GM12878 (cell line): ENCODE measurements around the gene SGCD. TPM values are rescaled to one million over a fixed set of nuclear protein-coding genes. Genes with fewer than 3 reads are reported as not detected.

Experiments
- ATAC-seq: fragments of 200-7000 bp; cut with Tn5 transposase; 3 replicates; pipeline ENCODE4 v1.9.1; 2020; ENCODE audit warnings: mild to moderate bottlenecking, moderate library complexity
- BruUV-seq: library from RNA; stranded (reverse); fragments of 400-500 nt; replicated peaks from 2 replicates; lab custom pipeline; 2021; lab: Mats Ljungman, UMichigan
- CTCF ChIA-PET: fragments of 300-600 bp; sonication (Branson Sonifier 250); formaldehyde crosslinking; extraction: SDS; loops from one replicate; lab custom pipeline; 2021; ENCODE audit warnings: inconsistent platforms; lab: Yijun Ruan, JAX
- POLR2A ChIA-PET: fragments of 350-600 bp; formaldehyde crosslinking; extraction: SDS; loops from one replicate; lab custom pipeline; 2021; ENCODE audit warnings: inconsistent platforms; lab: Charles Lee
- RAD21 ChIA-PET: fragments of 300-600 bp; sonication (Branson Sonifier 250); formaldehyde crosslinking; loops from one replicate; lab custom pipeline; 2023; ENCODE audit warnings: antibody characterized with exemption; ENCODE audit not compliant: unreplicated experiment; lab: Charles Lee
- SMC1A ChIA-PET: fragments of 300-600 bp; sonication (Branson Sonifier 250); formaldehyde crosslinking; loops from one replicate; lab custom pipeline; 2023; ENCODE audit not compliant: unreplicated experiment, uncharacterized antibody; lab: Charles Lee
- DNase-seq: peaks from one replicate; pipeline ENCODE4 v3.0.0-alpha.2; 2011; ENCODE audit warnings: low read depth, low spot score
- FAIRE-seq: peaks from 3 replicates; lab custom pipeline; 2011; peaks lifted over from hg19 to GRCh38; lab: Jason Lieb, UNC
- H2AFZ ChIP-seq: 2 replicates; pipeline ENCODE4 v1.6.0; 2011; ENCODE audit warnings: low read depth, low read length, control low read depth; ENCODE audit not compliant: control insufficient read depth
- H3K27ac ChIP-seq: 2 replicates; pipeline ENCODE4 v1.5.1; 2011; ENCODE audit warnings: control low read depth; ENCODE audit not compliant: control insufficient read depth, insufficient read depth
- H3K27me3 ChIP-seq, 2 experiments: replicated peaks in 1 of 2; 2 replicates each; pipeline versions ENCODE4 v1.6.0 to v1.6.1; 2011; ENCODE audit warnings: low read length in 1 of 2; ENCODE audit not compliant: control insufficient read depth in 2 of 2, insufficient read depth in 2 of 2
- H3K36me3 ChIP-seq, 2 experiments: 2 replicates each; pipeline ENCODE4 v1.5.1; 2011; ENCODE audit warnings: low read length in 1 of 2; ENCODE audit not compliant: control insufficient read depth in 2 of 2, insufficient read depth in 2 of 2
- H3K4me1 ChIP-seq: 2 replicates; pipeline ENCODE4 v1.6.1; 2011; ENCODE audit warnings: mild to moderate bottlenecking, low read length, moderate library complexity, mixed read lengths; ENCODE audit not compliant: control insufficient read depth, insufficient read depth
- H3K4me2 ChIP-seq: 2 replicates; pipeline ENCODE4 v1.6.0; 2011; ENCODE audit warnings: control low read depth; ENCODE audit not compliant: control insufficient read depth, insufficient read depth
- H3K4me3 ChIP-seq: fragments of 200-600 bp; sonication (generic); 2 replicates; pipeline ENCODE4 v1.5.1; 2016
- H3K79me2 ChIP-seq: 2 replicates; pipeline ENCODE4 v1.6.0; 2011; ENCODE audit warnings: low read length; ENCODE audit not compliant: control insufficient read depth, insufficient read depth
- H3K9ac ChIP-seq: 2 replicates; pipeline ENCODE4 v1.8.0; 2011; ENCODE audit warnings: low read length, control low read depth, mixed read lengths; ENCODE audit not compliant: control insufficient read depth, insufficient read depth
- H3K9me3 ChIP-seq: replicated peaks from 3 replicates; pipeline ENCODE4 v1.5.1; 2011; ENCODE audit warnings: mild to moderate bottlenecking, low read length; ENCODE audit not compliant: control insufficient read depth, insufficient read depth
- H4K20me1 ChIP-seq: 2 replicates; pipeline ENCODE4 v1.6.0; 2011; ENCODE audit not compliant: control insufficient read depth, insufficient read depth
- ATF3 ChIP-seq: IDR thresholded peaks from 2 replicates; pipeline ENCODE4 v1.6.1; 2011; ENCODE audit warnings: low read depth, mild to moderate bottlenecking, low read length, moderate library complexity, borderline replicate concordance; ENCODE audit errors: extremely low read depth
- CBFB ChIP-seq: IDR thresholded peaks from 2 replicates; pipeline ENCODE4 v1.6.1; 2016; ENCODE audit warnings: antibody characterized with exemption, low read depth
- CBX5 ChIP-seq: sonication (generic); IDR thresholded peaks from 2 replicates; pipeline ENCODE4 v1.6.1; 2016; ENCODE audit warnings: low read depth, moderate library complexity, mild to moderate bottlenecking, inconsistent platforms
- CEBPB ChIP-seq, 2 experiments: fragments of 150-350 bp in 1 of 2; IDR thresholded peaks; 2 replicates each; pipeline ENCODE4 v1.6.1; 2012 to 2014; ENCODE audit warnings: low read depth in 2 of 2, low read length in 2 of 2, borderline replicate concordance in 1 of 2, inconsistent platforms in 1 of 2
- GATAD2B ChIP-seq: fragments of 450-650 bp; conservative IDR thresholded peaks from 2 replicates; pipeline ENCODE4 v1.6.1; 2017; ENCODE audit warnings: low read depth, mild to moderate bottlenecking, moderate library complexity
- IKZF2 ChIP-seq, 2 experiments: fragments of 450-650 bp; IDR thresholded peaks; 2 replicates each; pipeline ENCODE4 v1.6.1; 2017; ENCODE audit warnings: mild to moderate bottlenecking in 2 of 2, moderate library complexity in 2 of 2
- MLLT1 ChIP-seq: fragments of 450-650 bp; IDR thresholded peaks from 2 replicates; pipeline ENCODE4 v1.6.1; 2016; ENCODE audit warnings: mild to moderate bottlenecking
- MTA2 ChIP-seq: fragments of 450-650 bp; IDR thresholded peaks from 2 replicates; pipeline ENCODE4 v1.6.1; 2016; ENCODE audit warnings: low read depth, mild to moderate bottlenecking, moderate library complexity
- NBN ChIP-seq: fragments of 450-650 bp; IDR thresholded peaks from 2 replicates; pipeline ENCODE4 v1.6.1; 2016
- NKRF ChIP-seq: fragments of 450-650 bp; conservative IDR thresholded peaks from 2 replicates; pipeline ENCODE4 v1.6.1; 2017; ENCODE audit warnings: mild to moderate bottlenecking, moderate library complexity
- PML ChIP-seq: IDR thresholded peaks from 2 replicates; pipeline ENCODE4 v1.6.1; 2012; ENCODE audit warnings: low read length, inconsistent platforms
- RAD51 ChIP-seq: fragments of 450-650 bp; IDR thresholded peaks from 2 replicates; pipeline ENCODE4 v1.6.1; 2016; ENCODE audit warnings: moderate library complexity, mild to moderate bottlenecking, inconsistent platforms
- REST ChIP-seq: IDR thresholded peaks from 2 replicates; pipeline ENCODE4 v1.6.1; 2012; ENCODE audit warnings: mild to moderate bottlenecking, low read depth, low read length
- RFX5 ChIP-seq: IDR thresholded peaks from 2 replicates; pipeline ENCODE4 v1.6.1; 2011; ENCODE audit warnings: low read depth, low read length, improper control_type of control experiment
- STAT3 ChIP-seq: IDR thresholded peaks from 2 replicates; pipeline ENCODE4 v1.6.1; 2011; ENCODE audit warnings: low read depth, low read length, improper control_type of control experiment
- SUPT20H ChIP-seq: IDR thresholded peaks from 2 replicates; pipeline ENCODE4 v1.6.1; 2011; ENCODE audit warnings: low read depth, mild to moderate bottlenecking, low read length, moderate library complexity, borderline replicate concordance; ENCODE audit not compliant: control insufficient read depth
- TCF3 ChIP-seq: IDR thresholded peaks from 2 replicates; pipeline ENCODE4 v1.6.1; 2012; ENCODE audit warnings: low read depth, mild to moderate bottlenecking, low read length, borderline replicate concordance; ENCODE audit not compliant: insufficient read depth
- TCF7 ChIP-seq: IDR thresholded peaks from 2 replicates; pipeline ENCODE4 v1.6.1; 2014; ENCODE audit warnings: antibody characterized with exemption, borderline replicate concordance
- ZNF622 ChIP-seq: fragments of 450-650 bp; IDR thresholded peaks from 2 replicates; pipeline ENCODE4 v1.6.1; 2017; ENCODE audit warnings: mild to moderate bottlenecking, inconsistent platforms
- WGBS: methylation state at CpG from one replicate; pipeline ENCODE4 v1.1.6; 2016; ENCODE audit warnings: low lambda C conversion rate; ENCODE audit not compliant: insufficient replicate concordance, insufficient coverage; ENCODE audit errors: missing lambda C conversion rate; 5-methylcytosine and 5-hydroxymethylcytosine counted together
- in situ Hi-C: fragments of 300-500 bp; cut with MboI; formaldehyde crosslinking; loops from 9 replicates; pipeline ENCODE4 v1.14.3; 2018; ENCODE audit warnings: mixed read lengths
- intact Hi-C: fragments of 100-400 bp; cut with micrococcal nuclease; formaldehyde crosslinking; loops from one replicate; pipeline ENCODE4 v1.14.2; 2022; ENCODE audit not compliant: unreplicated experiment
- polyA plus RNA-seq, 11 experiments: library from polyadenylated mRNA; depleted of rRNA in 4 of 11; unstranded in 6 of 11; stranded (reverse) in 5 of 11; fragments of >200 nt; fragmentation: Nextera tagmentation in 4 of 11; fragmentation: Illumina TruSeq in 1 of 11; extraction: Ambion mirVana in 4 of 11; extraction: Trizol in 1 of 11; gene quantifications; 1 replicate in 1 of 11; 2 replicates in 10 of 11; pipeline versions ENCODE4 v1.2.1 to v1.2.3, GENCODE V29; 2011 to 2016; ENCODE audit warnings: inconsistent platforms in 2 of 11, missing spikeins in 2 of 11, low read depth in 1 of 11
- total RNA-seq, 4 experiments: library from RNA; depleted of rRNA in 3 of 4; stranded (reverse); fragments of >200 nt in 3 of 4; fragmentation: Illumina TruSeq in 1 of 4; extraction: Trizol in 1 of 4; gene quantifications; 2 replicates each; pipeline versions ENCODE4 v1.2.1 to v1.2.3, GENCODE V29; 2013 to 2021

Gene SGCD
- total and polyA plus RNA-seq, 10 of the 15 experiments (the other 5 are each of a cell fraction or from before 2014, with no cell fraction given): 0.06 TPM; not detected in 9

- no peaks in the 10 kb centered on the region for H3K36me3 ChIP-seq
- no peak overlapping the region for H3K4me3 ChIP-seq
- FAIRE-seq: no peak
- no peak overlapping the region for H3K27ac ChIP-seq
- no peak overlapping the region for H3K9ac ChIP-seq
- intact Hi-C loops: no loop called here
- ChIA-PET RAD21 (no interaction called here), POLR2A (no interaction called here)
- no peaks in the 10 kb centered on the region for H3K4me1 ChIP-seq
- in situ Hi-C loops: no loop called here
- no peaks in the 10 kb centered on the region for H3K79me2 ChIP-seq
- H3K4me2 ChIP-seq: no peak overlapping the region
- no peak overlapping the region for H2AFZ ChIP-seq
- H3K9me3 ChIP-seq: no peaks in the 10 kb centered on the region
- no peaks in the 10 kb centered on the region for H3K27me3 ChIP-seq
- BruUV-seq: no TSS peak
- TF ChIP-seq GATAD2B (no peak), REST (no peak), MLLT1 (no peak), NBN (no peak), TCF7 (no peak), MTA2 (no peak), ZNF622 (no peak), TCF3 (no peak), PML (no peak), STAT3 (no peak), CEBPB (IDR thresholded peaks at IDR 0.05; ENCODE audit: borderline replicate concordance in 1 of 2, low read depth in 2 of 2, low read length in 2 of 2) (no peak), CBX5 (no peak), RFX5 (no peak), NKRF (no peak), ATF3 (no peak), IKZF2 (IDR thresholded peaks at IDR 0.05) (no peak), RAD51 (no peak), CBFB (no peak), SUPT20H (no peak)
- TF ChIP-seq, all 136 proteins: peak for 0
- H4K20me1 ChIP-seq: no peaks in the 10 kb centered on the region
- SMC1A ChIA-PET: no interaction called here
- no peak for ATAC-seq
- no peak for DNase-seq
- WGBS: 31% methylated on average over 4 of the region's 4 CpGs
- CTCF ChIA-PET: no interaction called here
These were observed 259.0 kb downstream of the SGCD start for GRCh38 chr5:156585999-156586398.
